ENCODE data around the gene SUFU. TPM values are rescaled to one million over a fixed set of nuclear protein-coding genes. Genes with fewer than 3 reads are reported as not detected.

The SUFU gene
- total RNA-seq, 4 donors from 2014 or later, result 6.5 to 11.0 (median 9.2) TPM

GRCh38 chr10:102593804-102594079, 90.0 kb downstream of the SUFU start:
- TF ChIP-seq POLR2A (IDR thresholded peaks at IDR 0.05), result no peak
- no peak for TF ChIP-seq CTCF (IDR thresholded peaks at IDR 0.05)
- Histone ChIP-seq H3K9me3 (no peaks in the 10 kb centered on the region), H3K27ac (no peak overlapping the region)

GRCh38 chr10:102595293-102595692, 91.5 kb downstream of the SUFU start:
- Histone ChIP-seq H3K36me3 (peaks cover 0 to 35% (median 0%) of the 10 kb centered on the region in 3 donors), H3K9me3 (no peaks in the 10 kb centered on the region), H3K4me1 (peaks cover 0 to 13% (median 0%) of the 10 kb centered on the region in 4 donors), H3K27ac (no peak overlapping the region), H3K27me3 (no peaks in the 10 kb centered on the region), H3K4me3 (no peak overlapping the region)
- TF ChIP-seq POLR2A (IDR thresholded peaks at IDR 0.05) (no peak), CTCF (IDR thresholded peaks at IDR 0.05) (no peak)
- no peak for DNase-seq

More at GRCh38 chr10:102593804-102594079, 90.0 kb downstream of the SUFU start:
- H3K27me3 ChIP-seq, result no peaks in the 10 kb centered on the region
- DNase-seq, result no peak
- no peak overlapping the region for H3K4me3 ChIP-seq
- peaks cover 0 to 13% (median 0%) of the 10 kb centered on the region in 4 donors for H3K4me1 ChIP-seq
- H3K36me3 ChIP-seq, result peaks cover 0 to 25% (median 0%) of the 10 kb centered on the region in 3 donors

- Histone ChIP-seq H3K27ac (no peak overlapping the region), H3K4me1 (peaks cover 0 to 13% (median 0%) of the 10 kb centered on the region in 4 donors), H3K9me3 (no peaks in the 10 kb centered on the region), H3K36me3 (peaks cover 0 to 39% (median 0%) of the 10 kb centered on the region in 3 donors), H3K27me3 (no peaks in the 10 kb centered on the region), H3K4me3 (no peak overlapping the region)
- no peak for TF ChIP-seq CTCF (IDR thresholded peaks at IDR 0.05)
- no peak for TF ChIP-seq POLR2A (IDR thresholded peaks at IDR 0.05)
- DNase-seq, result no peak
These were observed 92.1 kb downstream of the SUFU start for GRCh38 chr10:102595897-102596296.

- DNase-seq, result peak in 1 of 3 donors; percentile 66
These were observed 92.8 kb downstream of the SUFU start for GRCh38 chr10:102596506-102596971.

GRCh38 chr10:102597131-102597991, 93.6 kb downstream of the SUFU start:
- no peak overlapping the region for H3K4me3 ChIP-seq
- no peak for DNase-seq
- H3K9me3 ChIP-seq, result no peaks in the 10 kb centered on the region
- no peak for TF ChIP-seq CTCF (IDR thresholded peaks at IDR 0.05)
- no peak for TF ChIP-seq POLR2A (IDR thresholded peaks at IDR 0.05)
- peaks cover 0 to 13% (median 0%) of the 10 kb centered on the region in 4 donors for H3K4me1 ChIP-seq
- no peaks in the 10 kb centered on the region for H3K27me3 ChIP-seq
- H3K36me3 ChIP-seq, result peaks cover 0 to 42% (median 0%) of the 10 kb centered on the region in 3 donors
- peak overlapping the region in 2 of 4 donors; percentile 42 to 52 for H3K27ac ChIP-seq

More at GRCh38 chr10:102596506-102596971, 92.8 kb downstream of the SUFU start:
- no peaks in the 10 kb centered on the region for H3K9me3 ChIP-seq
- TF ChIP-seq CTCF (IDR thresholded peaks at IDR 0.05) (peak in 5 of 6 experiments; percentile 61 to 78 (median 71)), POLR2A (IDR thresholded peaks at IDR 0.05) (no peak)
- peaks cover 0 to 42% (median 0%) of the 10 kb centered on the region in 3 donors for H3K36me3 ChIP-seq
- H3K27me3 ChIP-seq, result no peaks in the 10 kb centered on the region
- peak overlapping the region in 2 of 4 donors; percentile 33 to 42 for H3K27ac ChIP-seq
- H3K4me1 ChIP-seq, result peaks cover 0 to 13% (median 0%) of the 10 kb centered on the region in 4 donors
- no peak overlapping the region for H3K4me3 ChIP-seq

Data from Peyer's patch (tissue), 4 donors.